NCI-H1092 (cell line): Measurements from ENCODE around the gene RPUSD4.

Source experiments
- DNase-seq: peaks from one replicate; lab custom pipeline; 2025; lab: John Stamatoyannopoulos, UW

RPUSD4 gene

DNA sequence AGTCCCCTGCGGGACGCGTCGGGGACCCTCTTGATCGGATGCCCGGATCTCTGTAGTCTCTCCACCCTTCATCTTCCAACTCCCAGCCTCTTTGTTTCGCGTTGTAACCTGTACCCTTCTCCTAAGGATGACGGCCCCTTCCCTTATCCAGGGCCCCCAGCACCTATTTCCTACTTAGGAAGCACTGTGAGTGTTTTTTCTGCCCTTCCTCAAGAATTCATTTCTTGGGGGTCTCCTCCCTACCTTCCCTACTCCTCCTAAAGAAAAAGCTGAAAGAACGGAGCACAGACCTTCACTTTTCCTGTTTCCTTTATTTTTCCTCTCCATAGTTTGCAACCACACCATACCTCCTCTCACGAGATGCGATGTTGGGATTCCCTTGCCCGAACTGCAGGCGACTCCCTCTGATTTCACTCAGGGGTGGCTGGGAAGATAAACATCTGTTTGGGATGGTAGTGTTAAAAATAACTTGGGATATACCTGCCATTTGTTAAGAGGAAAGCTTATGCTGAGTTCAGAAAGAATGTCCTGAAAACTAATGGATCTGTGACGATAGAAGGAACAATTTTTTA, 725 bp upstream of the RPUSD4 start:
- DNase-seq, result no peak

- DNase-seq, result no peak
These were observed 597 bp downstream of the RPUSD4 start for GRCh38 chr11:126210871-126211235.

GRCh38 chr11:126207896-126208295, 3.6 kb downstream of the RPUSD4 start:
- DNase-seq, result no peak

DNA sequence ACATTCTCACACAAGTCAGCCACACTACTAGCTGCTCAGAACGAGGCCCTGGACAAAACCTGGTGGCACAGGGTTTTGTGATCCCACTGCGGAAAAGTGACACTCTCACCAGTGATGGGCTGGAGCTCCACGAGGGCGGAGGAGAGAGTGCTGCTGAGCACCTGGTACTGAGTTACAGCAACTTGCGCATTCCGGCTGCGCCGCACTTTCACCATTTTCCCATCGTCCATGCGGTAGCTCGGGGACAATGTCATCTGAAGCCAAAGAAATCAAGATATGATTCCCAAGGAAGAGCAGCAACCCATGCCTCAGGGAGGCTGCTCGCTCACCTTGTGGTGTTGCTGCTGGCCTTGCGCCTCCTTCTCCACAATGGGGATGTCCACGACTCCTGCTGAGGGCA, 6.1 kb downstream of the RPUSD4 start:
- no peak for DNase-seq

DNA sequence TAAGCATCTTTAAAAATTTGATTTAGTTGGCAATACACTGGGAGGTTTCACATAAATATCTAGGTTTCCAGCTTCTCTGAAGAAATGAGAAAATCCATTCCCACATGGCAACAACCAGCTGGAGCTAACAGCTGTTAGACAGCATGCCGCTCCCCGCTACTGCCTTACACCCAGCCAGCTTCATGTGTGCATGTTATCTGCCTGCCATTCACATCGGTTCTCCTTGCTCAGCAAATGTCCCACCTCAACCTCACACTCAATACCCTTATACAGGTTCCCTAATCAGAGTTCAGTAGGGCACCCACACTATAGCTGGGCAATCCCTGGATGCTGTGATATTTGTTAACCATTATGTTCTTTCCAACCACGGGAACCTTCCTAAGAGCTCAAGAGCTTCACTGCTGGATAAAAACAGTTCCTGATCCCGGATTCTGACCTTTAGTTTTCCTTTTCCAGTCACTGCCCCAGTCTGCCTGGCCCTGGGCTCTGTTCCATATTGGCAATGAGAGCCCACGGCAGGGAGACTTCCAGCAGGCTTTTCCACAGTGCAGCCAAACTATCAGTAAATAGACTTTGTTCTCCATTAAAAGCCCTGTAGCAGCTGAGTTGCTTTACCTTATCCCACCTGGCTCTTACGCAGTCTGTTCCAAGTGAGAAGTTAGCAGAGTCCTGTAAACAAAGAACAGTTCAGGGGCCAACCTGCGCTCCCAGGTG, 8.6 kb downstream of the RPUSD4 start:
- no peak for DNase-seq

DNA sequence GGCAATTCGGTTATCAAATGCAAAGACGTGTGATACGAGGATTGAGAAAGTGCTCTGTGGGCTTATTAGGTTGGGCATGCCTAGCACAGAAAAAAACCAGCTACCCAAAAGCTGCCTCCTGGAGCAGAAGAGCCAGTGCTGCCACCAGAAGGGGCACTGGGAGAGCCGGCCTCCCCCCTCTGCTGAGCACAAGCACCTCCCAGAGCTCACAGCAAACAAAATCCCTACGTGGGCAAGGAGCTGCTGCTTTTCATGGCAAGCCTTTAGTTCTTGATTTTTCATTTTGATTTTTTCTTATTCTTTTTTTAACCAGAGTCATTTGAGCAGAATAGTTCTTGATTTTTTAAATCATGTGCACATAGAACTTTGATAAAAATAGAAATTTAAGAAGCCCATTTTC, 12.8 kb downstream of the RPUSD4 start:
- no peak for DNase-seq

GRCh38 chr11:126197277-126197939, 14.0 kb downstream of the RPUSD4 start:
- no peak for DNase-seq

DNA sequence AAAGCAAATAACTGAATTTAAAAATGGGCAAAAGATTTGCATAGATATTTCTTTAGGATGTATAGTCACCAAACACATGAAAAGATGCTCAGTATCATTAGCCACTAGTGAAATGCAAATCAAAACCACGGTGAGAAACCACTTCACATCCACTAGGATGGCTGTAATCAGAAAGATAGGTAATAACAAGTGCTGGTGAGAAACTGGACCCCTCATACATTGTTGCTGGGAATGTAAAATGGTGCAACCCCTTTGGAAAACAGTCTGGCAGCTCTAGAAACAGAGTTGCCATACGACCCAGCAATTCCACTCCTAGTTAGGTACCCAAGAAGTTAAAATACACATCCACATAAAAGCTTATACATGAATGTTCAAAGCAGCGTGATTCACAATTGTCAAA, 16.3 kb downstream of the RPUSD4 start:
- DNase-seq, result no peak

DNA sequence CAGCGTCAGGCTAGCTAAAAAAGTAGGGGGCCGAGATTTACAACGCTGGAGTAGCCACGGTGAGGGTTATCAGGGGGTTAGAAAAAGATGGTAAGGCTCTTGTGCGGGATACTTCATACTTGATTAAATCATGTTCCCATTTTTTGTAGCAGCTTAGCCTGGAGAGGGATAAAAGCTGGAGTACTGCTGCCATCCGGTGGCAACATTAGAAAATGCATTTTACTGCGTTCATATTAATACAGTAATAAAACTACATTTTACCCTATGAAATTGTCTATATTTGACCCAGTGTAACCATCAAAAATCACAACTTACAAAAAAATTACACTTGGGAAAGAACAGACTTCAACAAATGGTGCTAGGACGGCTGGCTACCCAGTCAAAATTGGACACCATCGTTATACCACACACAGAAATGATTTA, 17.3 kb downstream of the RPUSD4 start:
- DNase-seq, result peak; percentile 17

GRCh38 chr11:126193038-126193478, 18.4 kb downstream of the RPUSD4 start:
- no peak for DNase-seq

DNA sequence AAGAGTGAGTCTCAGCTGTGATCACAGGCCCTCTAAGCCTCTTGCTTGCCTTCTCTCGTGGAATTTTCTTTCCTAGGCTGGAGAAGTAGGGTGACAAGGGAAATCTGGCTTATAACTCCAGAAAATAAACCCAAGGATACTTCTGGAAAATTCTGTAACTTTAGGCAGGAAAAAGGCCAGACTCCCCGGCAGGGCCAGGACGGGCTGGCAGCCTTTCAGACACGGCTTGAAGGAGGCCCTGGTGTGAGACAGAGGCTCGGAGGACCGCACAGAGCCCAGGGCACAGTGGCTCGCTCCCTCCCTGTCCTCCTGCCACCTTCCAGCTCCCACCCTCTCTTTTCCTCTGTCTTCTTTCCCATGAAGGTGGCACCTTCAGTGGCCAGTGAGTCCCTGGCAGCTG, 19.1 kb downstream of the RPUSD4 start:
- no peak for DNase-seq

- DNase-seq, result no peak
These were observed 19.9 kb downstream of the RPUSD4 start for GRCh38 chr11:126191379-126192073.

DNA sequence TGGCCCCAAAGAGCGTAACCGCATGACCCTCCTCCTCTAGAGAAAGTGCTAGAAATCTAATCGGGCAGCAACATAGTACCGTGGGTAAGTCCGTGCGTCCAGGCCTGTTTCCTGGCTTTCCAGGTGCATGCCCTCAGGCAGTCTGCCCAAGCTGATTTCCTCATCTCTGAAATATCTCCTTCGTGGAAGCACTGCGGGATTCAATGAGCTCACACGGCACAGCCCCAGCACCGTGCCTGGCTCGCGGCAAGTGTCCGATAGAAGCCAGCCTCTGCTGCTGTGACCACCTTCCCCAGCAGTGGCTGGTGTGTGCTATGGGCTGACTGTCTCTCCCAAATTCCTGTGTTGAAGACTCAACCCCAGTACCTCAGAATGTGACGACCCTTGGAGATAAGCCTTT, 20.7 kb downstream of the RPUSD4 start:
- no peak for DNase-seq

- no peak for DNase-seq
These were observed 22.1 kb downstream of the RPUSD4 start for GRCh38 chr11:126189109-126189929.

GRCh38 chr11:126188332-126189108, 22.9 kb downstream of the RPUSD4 start:
- no peak for DNase-seq

DNA sequence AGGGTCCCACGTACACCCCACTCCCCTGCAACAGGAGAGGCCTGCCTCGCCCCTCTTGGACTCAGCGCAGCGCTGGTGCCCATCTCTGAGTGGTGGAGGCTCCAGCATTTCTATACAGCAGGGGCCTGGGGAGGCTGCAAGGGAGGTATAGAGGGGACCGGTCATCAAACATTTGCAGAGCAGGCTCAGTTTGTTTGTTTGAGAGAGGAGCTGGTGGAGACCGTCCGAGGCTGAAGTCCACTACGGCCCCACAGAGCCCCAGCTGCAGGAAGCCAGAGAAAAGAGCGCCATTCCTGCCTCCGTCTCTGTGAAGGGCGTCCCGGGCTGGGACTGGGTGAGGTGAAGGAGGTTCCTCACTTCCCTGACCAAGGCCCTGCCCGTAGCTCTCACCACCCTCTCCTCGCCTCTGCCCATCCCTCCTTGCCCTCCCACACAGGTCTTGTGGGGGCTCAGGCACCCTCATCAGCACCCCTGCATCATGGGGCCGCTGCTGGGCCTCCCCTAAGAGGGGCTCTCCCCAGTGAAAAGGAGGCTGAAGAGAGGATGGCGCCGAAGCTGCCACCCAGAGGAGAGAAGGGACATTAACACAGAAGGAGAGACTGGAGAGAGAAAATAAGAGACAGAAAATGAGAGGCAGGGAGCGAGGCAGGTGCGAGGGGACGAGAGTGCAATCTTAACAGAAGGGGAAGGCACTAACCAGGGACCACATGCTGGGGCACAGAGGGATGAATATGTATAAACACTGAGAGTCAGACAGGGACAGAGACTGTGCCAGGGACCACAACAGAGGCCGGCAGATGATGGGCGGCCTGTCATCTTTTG, 24.5 kb downstream of the RPUSD4 start:
- DNase-seq, result peak; percentile 22

- no peak for DNase-seq
These were observed 25.3 kb downstream of the RPUSD4 start for GRCh38 chr11:126186025-126186698.

GRCh38 chr11:126185259-126186024, 26.0 kb downstream of the RPUSD4 start:
- no peak for DNase-seq
